AG04450 (cell line): ENCODE results near the gene FCHSD1. TPM values are rescaled to one million over a fixed set of nuclear protein-coding genes. Genes with fewer than 3 reads are reported as not detected.

Experiments
- CTCF ChIA-PET: fragments of 300-600, 350-600 bp; formaldehyde crosslinking; extraction: SDS; loops from one replicate; lab custom pipeline; 2022; ENCODE audit warnings: antibody characterized with exemption, inconsistent platforms; lab: Charles Lee
- POLR2A ChIA-PET: fragments of 350-600 bp; formaldehyde crosslinking; extraction: SDS; loops from one replicate; lab custom pipeline; 2021; ENCODE audit warnings: antibody characterized with exemption, inconsistent platforms; lab: Yijun Ruan, JAX
- DNase-seq: peaks from one replicate; pipeline ENCODE4 v3.0.0-alpha.2; 2011; ENCODE audit warnings: low read depth, low spot score
- H3K27ac ChIP-seq: one replicate; pipeline ENCODE4 v1.5.1; 2012; ENCODE audit warnings: low read depth, low read length, control low read depth
- H3K27me3 ChIP-seq: one replicate; pipeline ENCODE4 v1.6.0; 2012; ENCODE audit warnings: low read length; ENCODE audit not compliant: control insufficient read depth, insufficient read depth
- H3K4me3 ChIP-seq: 2 replicates; pipeline ENCODE4 v1.5.1; 2011; ENCODE audit warnings: mild to moderate bottlenecking, low read depth, low read length, control low read depth
- H3K9me3 ChIP-seq: 2 replicates; pipeline ENCODE4 v1.5.1; 2012; ENCODE audit warnings: low read length; ENCODE audit not compliant: control insufficient read depth, insufficient read depth
- CTCF ChIP-seq: IDR thresholded peaks from 2 replicates; pipeline ENCODE4 v1.5.1; 2011; ENCODE audit warnings: low read depth, low read length, control low read depth, inconsistent platforms
- polyA plus RNA-seq: library from polyadenylated mRNA; depleted of rRNA; stranded (reverse); fragments of >200 nt; gene quantifications from 2 replicates; pipeline ENCODE4 v1.2.3, GENCODE V29; 2011

FCHSD1 gene
- polyA plus RNA-seq, 1 experiment, result 28.1 TPM

- Histone ChIP-seq H3K27me3 (no peaks in the 10 kb centered on the region), H3K27ac (peak within 1 kb of the TSS; percentile 77), H3K9me3 (no peaks in the 10 kb centered on the region), H3K4me3 (peak within 1 kb of the TSS; percentile 54)
- no peak for TF ChIP-seq CTCF
- ChIA-PET POLR2A (interaction anchor here (1.0 kb wide), 1 partner anchor 242 kb away, joined by 4 read pairs; the partner anchor contains the start of gene DELE1), CTCF (interaction anchor here (0.6 to 3.9 kb wide), 6 partner anchors 10 to 286 kb away, joined by 3 to 31 read pairs (median 8); no protein-coding TSS in a partner anchor)
- peak; percentile 43 for DNase-seq
Measured at GRCh38 chr5:141681695-141682641, 30.8 kb upstream of the FCHSD1 start, which contains the start of gene ARAP3. Gene ARAP3 (minus strand): TSS chr5:141682230. CDS start chr5:141680486, 1,744 bp downstream.

GRCh38 chr5:141681295-141681694 lies 30.1 kb upstream of the FCHSD1 start:
- TF ChIP-seq CTCF, result no peak
- DNase-seq, result no peak
- ChIA-PET POLR2A (interaction anchor here (1.0 kb wide), 1 partner anchor 242 kb away, joined by 4 read pairs; the partner anchor contains the start of gene DELE1), CTCF (interaction anchor here (0.6 to 3.9 kb wide), 5 partner anchors 11 to 280 kb away, joined by 4 to 31 read pairs (median 12); no protein-coding TSS in a partner anchor)
- Histone ChIP-seq H3K9me3 (no peaks in the 10 kb centered on the region), H3K27ac (peak overlapping the region; percentile 77), H3K4me3 (peak overlapping the region; percentile 54), H3K27me3 (no peaks in the 10 kb centered on the region)

- no peak for DNase-seq
- H3K27me3 ChIP-seq, result no peaks in the 10 kb centered on the region
- CTCF ChIA-PET, result interaction anchor here (2.8 to 3.9 kb wide), 3 partner anchors 12 to 280 kb away, joined by 12 to 31 read pairs (median 14); no protein-coding TSS in a partner anchor
- no peak for TF ChIP-seq CTCF
- peak overlapping the region; percentile 54 for H3K4me3 ChIP-seq
- POLR2A ChIA-PET, result no interaction called here
- peak overlapping the region; percentile 77 for H3K27ac ChIP-seq
- no peaks in the 10 kb centered on the region for H3K9me3 ChIP-seq
Measured at GRCh38 chr5:141680751-141681201, 29.6 kb upstream of the FCHSD1 start.

GRCh38 chr5:141680178-141680577 lies 29.0 kb upstream of the FCHSD1 start:
- no peak overlapping the region for H3K27ac ChIP-seq
- no peaks in the 10 kb centered on the region for H3K9me3 ChIP-seq
- ChIA-PET CTCF (interaction anchor here (1.0 to 3.3 kb wide), 3 partner anchors 12 to 281 kb away, joined by 3 to 14 read pairs (median 12); no protein-coding TSS in a partner anchor), POLR2A (no interaction called here)
- no peaks in the 10 kb centered on the region for H3K27me3 ChIP-seq
- no peak overlapping the region for H3K4me3 ChIP-seq
- no peak for DNase-seq
- no peak for TF ChIP-seq CTCF
